Iris pigment epithelial cell (primary cell): ENCODE results near the gene DDIT3.
"Not testable (repeated sequence)": the region's sequence is repeated elsewhere in the genome, so short reads cannot be mapped to it uniquely, and the experiment has no call there.

Experiments
- DNase-seq: peaks from one replicate; pipeline ENCODE4 v3.0.0-alpha.2; 2011; ENCODE audit warnings: low read depth

DDIT3 gene

GRCh38 chr12:57525615-57526383 lies 5.5 kb upstream of the DDIT3 start:
- DNase-seq, result no peak

GRCh38 chr12:57524814-57525614 lies 4.7 kb upstream of the DDIT3 start:
- DNase-seq, result no peak

GRCh38 chr12:57523706-57524614 lies 3.6 kb upstream of the DDIT3 start:
- no peak for DNase-seq

- peak; percentile 52 for DNase-seq
These were observed 2.8 kb upstream of the DDIT3 start for GRCh38 chr12:57522887-57523705.

- peak; percentile 92 for DNase-seq
These were observed 1.9 kb upstream of the DDIT3 start, which contains the start of gene MBD6 for GRCh38 chr12:57522011-57522886. Gene MBD6, plus strand, starts transcription at chr12:57522824. Its CDS starts 1,480 bp downstream, at chr12:57524304.

GRCh38 chr12:57521525-57522010 lies 1.3 kb upstream of the DDIT3 start:
- DNase-seq, result peak; percentile 70

- no peak for DNase-seq
These were observed 590 bp downstream of the DDIT3 start for GRCh38 chr12:57519796-57520052.

- DNase-seq, result peak; percentile 57
These were observed 1.2 kb downstream of the DDIT3 start for GRCh38 chr12:57518920-57519795.

GRCh38 chr12:57518176-57518919 lies 2.0 kb downstream of the DDIT3 start:
- DNase-seq, result no peak

GRCh38 chr12:57517718-57518117 lies 2.6 kb downstream of the DDIT3 start:
- not testable (repeated sequence) for DNase-seq

GRCh38 chr12:57517187-57517586 lies 3.1 kb downstream of the DDIT3 start:
- DNase-seq, result peak; percentile 21

GRCh38 chr12:57516617-57517153 lies 3.6 kb downstream of the DDIT3 start:
- no peak for DNase-seq

- DNase-seq, result no peak
These were observed 4.3 kb downstream of the DDIT3 start for GRCh38 chr12:57515934-57516541.

- DNase-seq, result no peak
These were observed 4.8 kb downstream of the DDIT3 start for GRCh38 chr12:57515408-57515933.

GRCh38 chr12:57514720-57515407 lies 5.5 kb downstream of the DDIT3 start:
- DNase-seq, result no peak

- not testable (repeated sequence) for DNase-seq
These were observed 6.1 kb downstream of the DDIT3 start for GRCh38 chr12:57514246-57514645.

- not testable (repeated sequence) for DNase-seq
These were observed 6.6 kb downstream of the DDIT3 start for GRCh38 chr12:57513677-57514076.
